ENCODE results near the gene GTF3A. TPM values are rescaled to one million over a fixed set of nuclear protein-coding genes. Genes with fewer than 3 reads are reported as not detected.
A peak's percentile ranks its signal among the peaks of the same experiment; 100 is the strongest.

GTF3A gene
- total RNA-seq, 6 experiments from 2014 or later, result 50.2 to 216 (median 64.9) TPM

GRCh38 chr13:27403727-27404385 lies 20.6 kb upstream of the GTF3A start:
- intact Hi-C loops (cut with DNase I), result no loop called here
- Histone ChIP-seq H3K27me3 (no peaks in the 10 kb centered on the region), H3K27ac (peak overlapping the region; percentile 87 to 93 (median 90)), H3K9me3 (no peaks in the 10 kb centered on the region), H3K36me3 (no peaks in the 10 kb centered on the region), H3K4me3 (peak overlapping the region in 2 of 3 donors; percentile 34 to 48), H3K4me1 (peaks cover 3 to 44% (median 15%) of the 10 kb centered on the region in 4 donors)
- DNase-seq (peak; percentile 64 to 88 (median 77)), ATAC-seq (peak; percentile 70 to 83 (median 81))
- peak; percentile 39 for TF ChIP-seq POLR2A (IDR thresholded peaks at IDR 0.05)
- TF ChIP-seq CTCF (IDR thresholded peaks at IDR 0.05), result no peak
- WGBS (ENCODE audit: insufficient coverage, low coverage, low lambda C conversion rate, missing lambda C conversion rate), result 18% methylated on average over 10 of the region's 10 CpGs

DNA sequence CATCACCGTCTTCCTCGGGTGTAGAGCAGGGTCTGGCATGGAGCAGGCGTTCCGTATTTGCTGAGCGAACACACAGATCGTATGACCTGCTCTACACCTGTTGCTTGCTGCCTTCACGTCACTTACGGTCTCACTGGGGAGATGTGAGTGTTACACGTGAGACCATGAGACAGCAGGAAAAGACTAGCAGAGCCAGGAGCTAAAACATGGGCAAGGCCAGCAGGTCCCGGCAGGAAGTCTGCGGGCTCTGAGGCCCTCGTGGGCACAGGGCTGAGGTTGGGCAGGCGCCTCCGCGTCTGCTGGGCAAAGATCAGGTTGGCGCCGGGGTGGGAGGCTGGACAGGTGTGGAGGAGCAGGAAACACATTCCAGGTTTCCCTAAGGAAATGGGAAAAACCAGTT lies 19.7 kb upstream of the GTF3A start:
- ATAC-seq, result peak; percentile 71 to 79 (median 74)
- DNase-seq, result peak; percentile 85 to 90 (median 87)
- Histone ChIP-seq H3K9me3 (no peaks in the 10 kb centered on the region), H3K27me3 (no peaks in the 10 kb centered on the region), H3K4me1 (peaks cover 3 to 44% (median 15%) of the 10 kb centered on the region in 4 donors), H3K4me3 (peak overlapping the region in 2 of 3 donors; percentile 34 to 48), H3K27ac (peak overlapping the region; percentile 87 to 93 (median 90)), H3K36me3 (no peaks in the 10 kb centered on the region)
- WGBS (ENCODE audit: insufficient coverage, low coverage, low lambda C conversion rate, missing lambda C conversion rate), result 45% methylated on average over 17 of the region's 17 CpGs
- intact Hi-C loops (cut with DNase I), result no loop called here
- TF ChIP-seq CTCF (IDR thresholded peaks at IDR 0.05), result no peak
- TF ChIP-seq POLR2A (IDR thresholded peaks at IDR 0.05), result peak; percentile 56

- Histone ChIP-seq H3K4me3 (no peak overlapping the region), H3K9me3 (no peaks in the 10 kb centered on the region), H3K4me1 (peaks cover 3 to 44% (median 15%) of the 10 kb centered on the region in 4 donors), H3K27me3 (no peaks in the 10 kb centered on the region), H3K36me3 (no peaks in the 10 kb centered on the region), H3K27ac (peak overlapping the region; percentile 87 to 93 (median 90))
- intact Hi-C loops (cut with DNase I), result no loop called here
- no peak for TF ChIP-seq CTCF (IDR thresholded peaks at IDR 0.05)
- no peak for TF ChIP-seq POLR2A (IDR thresholded peaks at IDR 0.05)
- ATAC-seq (peak in 1 of 4 donors; percentile 9), DNase-seq (no peak)
- WGBS (ENCODE audit: insufficient coverage, low coverage, low lambda C conversion rate, missing lambda C conversion rate), result no CpG with 5 or more reads among the region's 5 CpGs
Observed at GRCh38 chr13:27405546-27406134, 18.8 kb upstream of the GTF3A start.

- H3K4me3 ChIP-seq, result no peak overlapping the region
- H3K36me3 ChIP-seq, result no peaks in the 10 kb centered on the region
- 56% methylated on average over 7 of the region's 12 CpGs for WGBS (ENCODE audit: insufficient coverage, low coverage, low lambda C conversion rate, missing lambda C conversion rate)
- intact Hi-C loops (cut with DNase I), result no loop called here
- no peaks in the 10 kb centered on the region for H3K27me3 ChIP-seq
- peaks cover 3 to 44% (median 15%) of the 10 kb centered on the region in 4 donors for H3K4me1 ChIP-seq
- no peak for TF ChIP-seq POLR2A (IDR thresholded peaks at IDR 0.05)
- TF ChIP-seq CTCF (IDR thresholded peaks at IDR 0.05), result peak; percentile 59 to 61 (median 60)
- peak overlapping the region in 2 of 3 donors; percentile 90 to 93 for H3K27ac ChIP-seq
- H3K9me3 ChIP-seq, result no peaks in the 10 kb centered on the region
- DNase-seq, result no peak
- peak; percentile 30 to 40 (median 37) for ATAC-seq
Observed at GRCh38 chr13:27406178-27406939, 18.1 kb upstream of the GTF3A start.

All from right lobe of liver (tissue), 6 donors.